Calu3 (cell line): ENCODE data around the gene LENEP. TPM values are rescaled to one million over a fixed set of nuclear protein-coding genes. Genes with fewer than 3 reads are reported as not detected.

Experiments used
- BruUV-seq: library from RNA; stranded (reverse); fragments of 400-500 nt; replicated peaks from 2 replicates; lab custom pipeline; 2021; lab: Mats Ljungman, UMichigan
- CTCF ChIA-PET: fragments of 300-600 bp; sonication (Branson Sonifier 250); formaldehyde crosslinking; loops from one replicate; lab custom pipeline; 2022; ENCODE audit warnings: antibody characterized with exemption; lab: Charles Lee
- DNase-seq: peaks from one replicate; pipeline ENCODE4 v3.0.0; 2022
- H3K27ac Mint-ChIP-seq: one replicate; pipeline ENCODE4 v1.8.0; 2022; ENCODE audit warnings: mixed read lengths; ENCODE audit not compliant: unreplicated experiment
- H3K27me3 Mint-ChIP-seq: one replicate; pipeline ENCODE4 v1.8.0; 2022; ENCODE audit warnings: mixed read lengths; ENCODE audit not compliant: unreplicated experiment
- H3K36me3 Mint-ChIP-seq: one replicate; pipeline ENCODE4 v1.8.0; 2022; ENCODE audit warnings: mild to moderate bottlenecking, moderate library complexity, mixed read lengths; ENCODE audit not compliant: insufficient read depth, unreplicated experiment
- H3K4me1 Mint-ChIP-seq: one replicate; pipeline ENCODE4 v1.8.0; 2022; ENCODE audit warnings: mild to moderate bottlenecking, low read depth, mixed read lengths; ENCODE audit not compliant: unreplicated experiment
- H3K4me3 Mint-ChIP-seq: one replicate; pipeline ENCODE4 v1.8.0; 2022; ENCODE audit warnings: mild to moderate bottlenecking, low read depth, moderate library complexity, mixed read lengths; ENCODE audit not compliant: unreplicated experiment
- H3K9me3 Mint-ChIP-seq: one replicate; pipeline ENCODE4 v1.8.0; 2022; ENCODE audit warnings: low read depth, mixed read lengths; ENCODE audit not compliant: unreplicated experiment
- intact Hi-C: fragments of 100-400 bp; cut with micrococcal nuclease; formaldehyde crosslinking; loops from one replicate; pipeline ENCODE4 v1.10.0; 2022; ENCODE audit not compliant: unreplicated experiment
- total RNA-seq: library from RNA; stranded (reverse); gene quantifications from 2 replicates; pipeline ENCODE4 v1.2.3, GENCODE V29; 2022
- TF ChIP-seq, protein P1 (sequence below): fragments of 200-600 bp; IDR thresholded peaks from one replicate; pipeline ENCODE4 v1.8.0; 2022; ENCODE audit warnings: antibody characterized with exemption; ENCODE audit not compliant: unreplicated experiment

Gene LENEP
- total RNA-seq, 1 experiment from 2014 or later = 1.1 TPM

GRCh38 chr1:155018617-155019348, 25.4 kb downstream of the LENEP start:
- Mint-ChIP-seq H3K27ac (peak overlapping the region; percentile 2), H3K27me3 (no peaks in the 10 kb centered on the region), H3K4me1 (peaks cover 42% of the 10 kb centered on the region), H3K36me3 (peaks cover 50% of the 10 kb centered on the region), H3K4me3 (no peak overlapping the region), H3K9me3 (no peaks in the 10 kb centered on the region)
- TF ChIP-seq, protein P1, sequence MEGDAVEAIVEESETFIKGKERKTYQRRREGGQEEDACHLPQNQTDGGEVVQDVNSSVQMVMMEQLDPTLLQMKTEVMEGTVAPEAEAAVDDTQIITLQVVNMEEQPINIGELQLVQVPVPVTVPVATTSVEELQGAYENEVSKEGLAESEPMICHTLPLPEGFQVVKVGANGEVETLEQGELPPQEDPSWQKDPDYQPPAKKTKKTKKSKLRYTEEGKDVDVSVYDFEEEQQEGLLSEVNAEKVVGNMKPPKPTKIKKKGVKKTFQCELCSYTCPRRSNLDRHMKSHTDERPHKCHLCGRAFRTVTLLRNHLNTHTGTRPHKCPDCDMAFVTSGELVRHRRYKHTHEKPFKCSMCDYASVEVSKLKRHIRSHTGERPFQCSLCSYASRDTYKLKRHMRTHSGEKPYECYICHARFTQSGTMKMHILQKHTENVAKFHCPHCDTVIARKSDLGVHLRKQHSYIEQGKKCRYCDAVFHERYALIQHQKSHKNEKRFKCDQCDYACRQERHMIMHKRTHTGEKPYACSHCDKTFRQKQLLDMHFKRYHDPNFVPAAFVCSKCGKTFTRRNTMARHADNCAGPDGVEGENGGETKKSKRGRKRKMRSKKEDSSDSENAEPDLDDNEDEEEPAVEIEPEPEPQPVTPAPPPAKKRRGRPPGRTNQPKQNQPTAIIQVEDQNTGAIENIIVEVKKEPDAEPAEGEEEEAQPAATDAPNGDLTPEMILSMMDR = no peak
- CTCF ChIA-PET = interaction anchor here (0.7 to 1.8 kb wide), 6 partner anchors 9 to 63 kb away, joined by 3 to 12 read pairs (median 4); partner anchors contain the start of genes PBXIP1, SHC1 and ZBTB7B
- DNase-seq = no peak
- BruUV-seq = no TSS peak
- intact Hi-C loops = no loop called here

DNA sequence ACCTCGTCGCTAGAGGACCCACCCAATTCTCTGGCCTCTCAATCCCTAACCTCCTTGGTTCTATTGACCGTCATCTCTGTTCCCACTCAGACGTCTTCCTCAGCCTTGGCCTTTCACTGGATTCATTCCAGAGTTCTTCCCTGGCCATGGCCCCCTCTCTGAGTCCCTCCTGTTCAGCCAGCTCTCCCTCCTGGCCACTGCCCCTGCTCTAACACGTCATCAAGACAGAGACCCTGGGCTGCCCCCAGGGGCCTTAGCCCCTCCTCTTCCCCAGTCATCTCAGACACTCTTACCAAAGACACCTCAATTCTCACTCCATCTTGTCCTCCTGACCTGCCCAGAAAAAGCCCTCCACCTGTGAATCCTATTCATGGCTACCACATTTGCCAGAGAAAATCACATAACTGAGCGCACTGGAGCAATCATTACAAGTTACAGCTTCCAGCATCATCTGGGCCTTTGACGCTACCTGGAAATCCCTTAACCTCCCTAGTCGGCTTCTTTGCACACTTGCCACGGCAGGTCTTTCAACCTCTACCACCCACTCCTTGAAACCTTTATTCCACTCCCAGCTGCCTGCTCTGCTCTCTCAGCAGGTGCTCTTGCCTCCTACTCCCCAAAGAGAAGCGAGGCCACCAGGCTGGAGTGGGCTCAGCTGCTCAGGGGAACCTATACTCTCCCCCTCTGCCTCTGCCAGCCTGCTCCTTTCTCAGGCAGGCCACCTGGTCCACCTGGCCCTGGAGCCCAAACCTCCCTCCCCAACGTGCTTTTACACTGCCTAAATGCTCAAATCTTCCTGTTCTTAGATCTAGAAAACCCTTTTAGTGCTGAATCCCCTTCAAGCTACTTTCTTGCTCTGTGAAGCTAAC, 26.2 kb downstream of the LENEP start:
- H3K9me3 Mint-ChIP-seq = no peaks in the 10 kb centered on the region
- intact Hi-C loops = no loop called here

GRCh38 chr1:155022136-155022926, 28.9 kb downstream of the LENEP start:
- no peak for DNase-seq
- BruUV-seq = no TSS peak
- TF ChIP-seq, protein P1 = no peak

More for the DNA sequence above, 26.2 kb downstream of the LENEP start:
- DNase-seq = no peak
- CTCF ChIA-PET = interaction anchor here (0.7 to 1.4 kb wide), 4 partner anchors 9 to 25 kb away, joined by 3 to 8 read pairs (median 4); partner anchors contain the start of gene ZBTB7B
- Mint-ChIP-seq H3K27ac (peak overlapping the region; percentile 2), H3K4me1 (peaks cover 47% of the 10 kb centered on the region), H3K4me3 (no peak overlapping the region), H3K36me3 (peaks cover 50% of the 10 kb centered on the region), H3K27me3 (no peaks in the 10 kb centered on the region)
- TF ChIP-seq, protein P1 = no peak
- no TSS peak for BruUV-seq

DNA sequence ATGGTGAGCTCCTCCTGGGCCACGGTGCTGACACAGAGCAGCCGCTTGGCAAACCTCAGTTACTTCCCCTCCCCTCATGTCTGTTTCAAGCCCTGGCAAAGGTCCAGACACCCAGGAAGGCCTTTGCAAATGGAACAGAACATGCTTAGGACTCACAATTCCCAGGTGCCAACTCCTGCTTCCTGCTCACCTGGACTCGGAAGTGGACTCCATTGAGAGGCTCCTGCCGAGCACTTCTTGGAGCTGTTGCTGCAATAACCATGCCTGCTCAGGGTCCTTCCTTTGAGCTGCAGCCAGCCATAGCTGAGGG, 29.5 kb downstream of the LENEP start:
- TF ChIP-seq, protein P1 = no peak
- CTCF ChIA-PET = interaction anchor here (0.9 kb wide), 1 partner anchor 34 kb away, joined by 3 read pairs; no protein-coding TSS in a partner anchor
- intact Hi-C loops = no loop called here
- Mint-ChIP-seq H3K4me1 (peaks cover 61% of the 10 kb centered on the region), H3K4me3 (no peak overlapping the region), H3K36me3 (peaks cover 20% of the 10 kb centered on the region), H3K9me3 (no peaks in the 10 kb centered on the region), H3K27me3 (no peaks in the 10 kb centered on the region), H3K27ac (no peak overlapping the region)
- no peak for DNase-seq
- no TSS peak for BruUV-seq

More at GRCh38 chr1:155022136-155022926, 28.9 kb downstream of the LENEP start:
- H3K36me3 Mint-ChIP-seq = peaks cover 26% of the 10 kb centered on the region
- H3K27me3 Mint-ChIP-seq = no peaks in the 10 kb centered on the region
- no peak overlapping the region for H3K4me3 Mint-ChIP-seq
- H3K4me1 Mint-ChIP-seq = peaks cover 65% of the 10 kb centered on the region
- intact Hi-C loops = no loop called here
- no peaks in the 10 kb centered on the region for H3K9me3 Mint-ChIP-seq
- no peak overlapping the region for H3K27ac Mint-ChIP-seq
- CTCF ChIA-PET = interaction anchor here (0.9 kb wide), 1 partner anchor 35 kb away, joined by 3 read pairs; no protein-coding TSS in a partner anchor
